Type B pancreatic cell (in vitro differentiated cells): ENCODE results near the gene DNAH17. TPM values are rescaled to one million over a fixed set of nuclear protein-coding genes. Genes with fewer than 3 reads are reported as not detected.

ENCODE experiments used
- DNase-seq: peaks from one replicate; pipeline ENCODE4 v3.0.0; 2021; ENCODE audit warnings: mixed read lengths; ENCODE audit not compliant: unreplicated experiment; ENCODE audit errors: extremely low spot score
- H3K27ac Mint-ChIP-seq: 2 replicates; pipeline ENCODE4 v1.8.0; 2021; ENCODE audit warnings: mild to moderate bottlenecking, mixed read lengths
- H3K27me3 Mint-ChIP-seq: 2 replicates; pipeline ENCODE4 v1.8.0; 2021; ENCODE audit warnings: mixed read lengths
- H3K36me3 Mint-ChIP-seq: 2 replicates; pipeline ENCODE4 v1.8.0; 2021; ENCODE audit warnings: mixed read lengths
- H3K4me1 Mint-ChIP-seq: one replicate; pipeline ENCODE4 v1.8.0; 2021; ENCODE audit warnings: mixed read lengths; ENCODE audit not compliant: unreplicated experiment
- H3K4me3 Mint-ChIP-seq: 2 replicates; pipeline ENCODE4 v1.8.0; 2021; ENCODE audit warnings: mild to moderate bottlenecking, mixed read lengths
- H3K9me3 Mint-ChIP-seq: 2 replicates; pipeline ENCODE4 v1.8.0; 2021; ENCODE audit warnings: mixed read lengths
- total RNA-seq: library from RNA; stranded (reverse); gene quantifications from 2 replicates; pipeline ENCODE4 v1.2.1, GENCODE V29; 2021; ENCODE audit warnings: low replicate concordance
- TF ChIP-seq, protein P1 (sequence below): fragments of 200-600 bp; sonication (generic); conservative IDR thresholded peaks from 2 replicates; pipeline ENCODE4 v1.5.0; 2021; ENCODE audit warnings: antibody characterized with exemption, mild to moderate bottlenecking

Gene DNAH17
- total RNA-seq, 1 donor from 2014 or later: 0.07 TPM

DNA sequence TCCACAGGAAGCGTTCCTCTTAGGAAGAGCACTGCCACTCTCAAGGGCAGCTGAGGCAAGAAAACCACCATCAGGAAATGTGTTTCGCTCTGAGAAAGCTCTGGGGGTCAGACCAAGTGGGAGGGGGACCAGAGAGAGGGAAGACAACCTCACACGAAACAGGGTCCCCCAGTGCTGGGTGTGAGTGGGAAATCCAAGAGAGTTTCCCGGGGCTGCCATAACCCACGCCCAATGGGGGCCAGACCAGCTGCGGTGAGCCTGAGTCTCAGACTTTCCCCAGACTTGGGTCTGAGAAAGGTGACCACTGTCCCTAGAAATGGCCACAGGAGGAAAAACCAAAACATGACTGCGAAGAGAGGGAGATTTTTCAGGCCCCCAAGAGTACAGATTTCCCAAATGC lies 14.5 kb downstream of the DNAH17 start:
- Mint-ChIP-seq H3K9me3 (no peaks in the 10 kb centered on the region), H3K27ac (no peak overlapping the region), H3K27me3 (peaks cover 13% of the 10 kb centered on the region), H3K4me3 (no peak overlapping the region), H3K4me1 (no peaks in the 10 kb centered on the region), H3K36me3 (no peaks in the 10 kb centered on the region)
- TF ChIP-seq, protein P1, sequence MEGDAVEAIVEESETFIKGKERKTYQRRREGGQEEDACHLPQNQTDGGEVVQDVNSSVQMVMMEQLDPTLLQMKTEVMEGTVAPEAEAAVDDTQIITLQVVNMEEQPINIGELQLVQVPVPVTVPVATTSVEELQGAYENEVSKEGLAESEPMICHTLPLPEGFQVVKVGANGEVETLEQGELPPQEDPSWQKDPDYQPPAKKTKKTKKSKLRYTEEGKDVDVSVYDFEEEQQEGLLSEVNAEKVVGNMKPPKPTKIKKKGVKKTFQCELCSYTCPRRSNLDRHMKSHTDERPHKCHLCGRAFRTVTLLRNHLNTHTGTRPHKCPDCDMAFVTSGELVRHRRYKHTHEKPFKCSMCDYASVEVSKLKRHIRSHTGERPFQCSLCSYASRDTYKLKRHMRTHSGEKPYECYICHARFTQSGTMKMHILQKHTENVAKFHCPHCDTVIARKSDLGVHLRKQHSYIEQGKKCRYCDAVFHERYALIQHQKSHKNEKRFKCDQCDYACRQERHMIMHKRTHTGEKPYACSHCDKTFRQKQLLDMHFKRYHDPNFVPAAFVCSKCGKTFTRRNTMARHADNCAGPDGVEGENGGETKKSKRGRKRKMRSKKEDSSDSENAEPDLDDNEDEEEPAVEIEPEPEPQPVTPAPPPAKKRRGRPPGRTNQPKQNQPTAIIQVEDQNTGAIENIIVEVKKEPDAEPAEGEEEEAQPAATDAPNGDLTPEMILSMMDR: no peak
- no peak for DNase-seq

DNA sequence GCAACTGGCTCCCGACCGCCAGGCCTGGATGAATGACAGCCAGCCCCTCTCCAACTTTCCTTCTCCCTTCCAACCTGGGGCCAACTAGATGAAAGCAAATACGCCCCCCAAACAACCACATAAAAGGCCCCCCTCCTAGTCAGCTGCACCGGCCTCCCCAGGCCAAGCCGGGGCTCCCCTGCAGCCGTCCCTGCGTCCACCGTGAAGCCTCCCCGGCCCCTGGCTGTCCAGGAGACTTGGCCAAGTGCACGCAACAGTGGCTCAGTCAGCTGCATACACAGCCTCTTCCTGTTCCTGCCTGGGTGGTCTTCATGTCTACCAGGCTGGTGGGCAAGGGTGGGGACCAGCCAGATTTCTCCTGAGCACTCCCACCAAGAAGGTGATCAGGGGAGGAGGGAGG lies 16.0 kb downstream of the DNAH17 start:
- Mint-ChIP-seq H3K36me3 (no peaks in the 10 kb centered on the region), H3K9me3 (no peaks in the 10 kb centered on the region), H3K27me3 (peaks cover 8% of the 10 kb centered on the region), H3K4me1 (no peaks in the 10 kb centered on the region), H3K4me3 (no peak overlapping the region), H3K27ac (no peak overlapping the region)
- no peak for DNase-seq
- TF ChIP-seq, protein P1: no peak

DNA sequence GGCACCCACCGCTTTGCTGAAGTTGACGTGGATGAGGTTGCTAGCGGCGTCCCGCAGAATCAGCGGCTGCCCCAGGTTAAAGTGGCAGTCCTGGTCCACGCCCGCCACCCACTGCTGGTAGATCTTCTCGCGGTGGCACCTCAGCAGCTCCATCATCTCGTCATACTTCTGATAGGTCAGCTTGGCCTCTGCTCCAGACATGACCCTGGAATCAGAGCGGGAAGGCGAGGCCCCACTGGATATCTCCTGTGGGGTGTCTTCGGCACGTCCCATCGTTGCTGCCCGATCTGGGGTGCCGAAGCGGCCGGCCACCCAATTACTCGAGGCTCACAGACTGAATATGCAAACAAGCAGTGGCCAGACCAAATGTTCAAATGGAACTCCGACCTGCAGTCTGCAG lies 16.5 kb downstream of the DNAH17 start:
- Mint-ChIP-seq H3K27ac (no peak overlapping the region), H3K36me3 (no peaks in the 10 kb centered on the region), H3K9me3 (no peaks in the 10 kb centered on the region), H3K4me3 (no peak overlapping the region), H3K4me1 (no peaks in the 10 kb centered on the region), H3K27me3 (peaks cover 11% of the 10 kb centered on the region)
- TF ChIP-seq, protein P1: no peak
- no peak for DNase-seq

DNA sequence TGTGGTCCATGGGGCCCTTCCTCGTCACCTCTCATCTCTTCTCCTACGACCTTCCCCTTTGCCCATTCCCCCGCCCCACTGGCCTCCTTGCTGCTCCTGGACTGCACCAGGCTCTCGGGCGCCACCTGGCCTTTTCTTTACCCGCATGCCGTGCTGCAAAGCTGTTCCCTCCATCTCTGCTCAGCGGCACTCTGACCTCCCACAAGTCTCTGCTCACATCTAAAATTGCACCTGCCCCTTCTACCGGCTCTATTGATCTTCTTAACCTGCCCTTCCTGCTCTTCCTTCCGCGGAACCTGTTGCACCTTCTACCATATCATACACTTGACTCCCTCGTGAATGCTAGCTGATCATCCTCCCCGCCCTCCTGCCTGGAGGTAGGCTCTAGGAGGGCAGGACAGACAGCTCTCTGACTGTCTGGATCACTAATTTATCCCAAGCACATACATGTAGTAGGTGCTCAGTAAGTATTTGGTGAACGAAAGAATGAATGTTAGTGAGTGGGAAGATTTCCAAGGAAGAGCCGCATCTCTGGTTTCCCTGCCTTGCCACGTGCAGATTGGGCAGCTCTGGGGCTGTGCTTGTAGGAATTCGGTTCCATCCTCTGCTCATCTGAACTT lies 17.3 kb downstream of the DNAH17 start:
- H3K27me3 Mint-ChIP-seq: peaks cover 6% of the 10 kb centered on the region
- H3K27ac Mint-ChIP-seq: no peak overlapping the region
- DNase-seq: no peak
- no peak overlapping the region for H3K4me3 Mint-ChIP-seq
- H3K36me3 Mint-ChIP-seq: no peaks in the 10 kb centered on the region
- no peaks in the 10 kb centered on the region for H3K9me3 Mint-ChIP-seq
- no peaks in the 10 kb centered on the region for H3K4me1 Mint-ChIP-seq
- TF ChIP-seq, protein P1: no peak

DNA sequence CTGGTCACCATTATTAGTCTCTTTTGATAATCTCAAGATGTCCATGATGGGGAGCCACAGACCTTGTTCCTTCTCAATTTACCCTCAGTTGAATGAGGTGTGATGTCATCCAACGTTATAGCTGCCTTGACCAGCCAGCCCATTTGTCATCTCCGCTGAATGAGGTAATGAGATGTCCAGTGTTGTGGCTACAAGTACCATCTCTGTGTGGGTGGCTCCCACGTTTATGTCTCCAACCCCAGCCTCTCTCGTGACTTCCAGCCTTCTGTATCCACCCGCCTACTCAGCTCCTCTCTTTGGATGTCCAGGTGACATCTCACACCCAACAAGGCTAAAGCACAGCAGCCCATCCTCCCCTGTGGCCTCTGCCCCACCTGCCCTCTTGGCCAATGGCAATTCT lies 18.2 kb downstream of the DNAH17 start:
- Mint-ChIP-seq H3K27me3 (peaks cover 6% of the 10 kb centered on the region), H3K4me3 (no peak overlapping the region), H3K9me3 (no peaks in the 10 kb centered on the region), H3K4me1 (no peaks in the 10 kb centered on the region), H3K27ac (no peak overlapping the region), H3K36me3 (no peaks in the 10 kb centered on the region)
- TF ChIP-seq, protein P1: no peak
- DNase-seq: no peak
